ENCODE measurements around the gene PDPK1.
A peak's percentile ranks its signal among the peaks of the same experiment; 100 is the strongest.

PDPK1 gene

DNA sequence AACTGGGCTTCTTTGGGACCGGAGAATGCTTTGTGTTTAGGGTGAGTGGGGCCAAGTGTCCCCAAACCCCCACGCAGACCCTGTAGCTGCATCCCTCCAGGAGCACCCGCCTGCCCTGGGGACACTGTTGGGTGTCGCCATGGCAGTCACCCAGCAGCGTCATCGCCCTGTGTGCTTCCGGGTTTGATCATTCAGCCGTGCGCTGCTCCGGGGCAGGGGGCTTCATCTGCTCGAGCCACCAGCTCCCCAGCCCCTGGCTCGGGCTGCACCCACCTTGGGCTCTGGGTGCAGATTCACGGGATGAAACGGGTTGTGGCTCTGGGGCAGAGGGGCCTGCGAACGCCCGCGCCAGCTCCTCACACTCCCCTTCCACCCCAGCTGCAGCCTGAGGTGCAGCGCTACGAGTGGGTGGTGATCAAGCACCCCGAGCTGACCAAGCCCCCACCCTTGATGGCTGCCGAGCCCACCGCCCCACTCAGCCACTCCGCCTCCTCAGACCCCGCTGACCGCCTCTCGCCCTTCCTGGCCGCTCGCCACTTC is 37.9 kb upstream of the PDPK1 start:
- TF ChIP-seq, protein P1, sequence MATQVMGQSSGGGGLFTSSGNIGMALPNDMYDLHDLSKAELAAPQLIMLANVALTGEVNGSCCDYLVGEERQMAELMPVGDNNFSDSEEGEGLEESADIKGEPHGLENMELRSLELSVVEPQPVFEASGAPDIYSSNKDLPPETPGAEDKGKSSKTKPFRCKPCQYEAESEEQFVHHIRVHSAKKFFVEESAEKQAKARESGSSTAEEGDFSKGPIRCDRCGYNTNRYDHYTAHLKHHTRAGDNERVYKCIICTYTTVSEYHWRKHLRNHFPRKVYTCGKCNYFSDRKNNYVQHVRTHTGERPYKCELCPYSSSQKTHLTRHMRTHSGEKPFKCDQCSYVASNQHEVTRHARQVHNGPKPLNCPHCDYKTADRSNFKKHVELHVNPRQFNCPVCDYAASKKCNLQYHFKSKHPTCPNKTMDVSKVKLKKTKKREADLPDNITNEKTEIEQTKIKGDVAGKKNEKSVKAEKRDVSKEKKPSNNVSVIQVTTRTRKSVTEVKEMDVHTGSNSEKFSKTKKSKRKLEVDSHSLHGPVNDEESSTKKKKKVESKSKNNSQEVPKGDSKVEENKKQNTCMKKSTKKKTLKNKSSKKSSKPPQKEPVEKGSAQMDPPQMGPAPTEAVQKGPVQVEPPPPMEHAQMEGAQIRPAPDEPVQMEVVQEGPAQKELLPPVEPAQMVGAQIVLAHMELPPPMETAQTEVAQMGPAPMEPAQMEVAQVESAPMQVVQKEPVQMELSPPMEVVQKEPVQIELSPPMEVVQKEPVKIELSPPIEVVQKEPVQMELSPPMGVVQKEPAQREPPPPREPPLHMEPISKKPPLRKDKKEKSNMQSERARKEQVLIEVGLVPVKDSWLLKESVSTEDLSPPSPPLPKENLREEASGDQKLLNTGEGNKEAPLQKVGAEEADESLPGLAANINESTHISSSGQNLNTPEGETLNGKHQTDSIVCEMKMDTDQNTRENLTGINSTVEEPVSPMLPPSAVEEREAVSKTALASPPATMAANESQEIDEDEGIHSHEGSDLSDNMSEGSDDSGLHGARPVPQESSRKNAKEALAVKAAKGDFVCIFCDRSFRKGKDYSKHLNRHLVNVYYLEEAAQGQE (IDR thresholded peaks at IDR 0.05; ENCODE audit: low read depth), result no peak
- TF ChIP-seq ZBTB7A (IDR thresholded peaks at IDR 0.05; ENCODE audit: low read depth), result no peak
- no peak for TF ChIP-seq CEBPB (IDR thresholded peaks at IDR 0.05)
- TF ChIP-seq EP300 (IDR thresholded peaks at IDR 0.05; ENCODE audit: borderline replicate concordance), result no peak
- TF ChIP-seq RAD21 (IDR thresholded peaks at IDR 0.05; ENCODE audit: low read depth), result no peak
- TF ChIP-seq, protein P2, sequence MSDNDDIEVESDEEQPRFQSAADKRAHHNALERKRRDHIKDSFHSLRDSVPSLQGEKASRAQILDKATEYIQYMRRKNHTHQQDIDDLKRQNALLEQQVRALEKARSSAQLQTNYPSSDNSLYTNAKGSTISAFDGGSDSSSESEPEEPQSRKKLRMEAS (IDR thresholded peaks at IDR 0.05), result no peak
- no peak for TF ChIP-seq FOXM1 (IDR thresholded peaks at IDR 0.05; ENCODE audit: borderline replicate concordance, low read depth)
- TF ChIP-seq TEAD4 (IDR thresholded peaks at IDR 0.05), result no peak
- TF ChIP-seq EGR1 (IDR thresholded peaks at IDR 0.05), result no peak
- no peak for TF ChIP-seq CREB1 (IDR thresholded peaks at IDR 0.05; ENCODE audit: low read depth)
- no peak for TF ChIP-seq TCF12 (IDR thresholded peaks at IDR 0.05; ENCODE audit: low read depth)
- TF ChIP-seq TAF1 (IDR thresholded peaks at IDR 0.05; ENCODE audit: low read depth), result no peak
- TF ChIP-seq YY1 (IDR thresholded peaks at IDR 0.05; ENCODE audit: low read depth), result no peak
- TF ChIP-seq, protein P3, sequence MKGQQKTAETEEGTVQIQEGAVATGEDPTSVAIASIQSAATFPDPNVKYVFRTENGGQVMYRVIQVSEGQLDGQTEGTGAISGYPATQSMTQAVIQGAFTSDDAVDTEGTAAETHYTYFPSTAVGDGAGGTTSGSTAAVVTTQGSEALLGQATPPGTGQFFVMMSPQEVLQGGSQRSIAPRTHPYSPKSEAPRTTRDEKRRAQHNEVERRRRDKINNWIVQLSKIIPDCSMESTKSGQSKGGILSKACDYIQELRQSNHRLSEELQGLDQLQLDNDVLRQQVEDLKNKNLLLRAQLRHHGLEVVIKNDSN (IDR thresholded peaks at IDR 0.05), result no peak
- no peak for TF ChIP-seq NFIC (IDR thresholded peaks at IDR 0.05)

DNA sequence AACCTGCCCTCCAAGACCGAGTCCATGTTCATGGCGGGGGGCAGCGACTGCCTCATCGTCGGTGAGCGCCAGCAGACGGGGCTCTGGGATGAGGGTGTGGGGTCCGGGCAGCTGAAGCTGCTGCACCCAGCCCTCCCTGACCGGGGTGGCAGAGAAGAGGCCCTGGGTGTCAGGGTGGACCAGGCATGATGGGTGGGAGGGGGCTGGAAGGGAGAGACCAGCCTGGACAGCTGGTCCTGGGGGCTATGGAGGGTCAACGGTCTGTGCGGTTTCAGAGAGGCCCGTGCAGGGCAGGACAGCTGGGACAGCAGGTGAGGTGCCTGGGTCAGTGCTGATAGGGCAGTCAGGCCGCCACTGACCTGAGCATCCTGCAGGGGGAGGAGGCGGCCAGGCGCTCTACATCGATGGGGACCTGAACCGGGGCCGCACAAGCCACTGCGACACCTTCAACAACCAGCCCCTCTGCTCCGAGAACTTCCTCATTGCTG is 37.3 kb upstream of the PDPK1 start:
- TF ChIP-seq, protein P1 (IDR thresholded peaks at IDR 0.05; ENCODE audit: low read depth), result no peak
- TF ChIP-seq, protein P2 (IDR thresholded peaks at IDR 0.05), result no peak
- TF ChIP-seq, protein P3 (IDR thresholded peaks at IDR 0.05), result no peak
- TF ChIP-seq TCF12 (IDR thresholded peaks at IDR 0.05; ENCODE audit: low read depth), result no peak
- no peak for TF ChIP-seq EGR1 (IDR thresholded peaks at IDR 0.05)
- TF ChIP-seq RAD21 (IDR thresholded peaks at IDR 0.05; ENCODE audit: low read depth), result no peak
- no peak for TF ChIP-seq CREB1 (IDR thresholded peaks at IDR 0.05; ENCODE audit: low read depth)
- TF ChIP-seq YY1 (IDR thresholded peaks at IDR 0.05; ENCODE audit: low read depth), result no peak
- no peak for TF ChIP-seq EP300 (IDR thresholded peaks at IDR 0.05; ENCODE audit: borderline replicate concordance)
- no peak for TF ChIP-seq FOXM1 (IDR thresholded peaks at IDR 0.05; ENCODE audit: borderline replicate concordance, low read depth)
- TF ChIP-seq TAF1 (IDR thresholded peaks at IDR 0.05; ENCODE audit: low read depth), result no peak
- TF ChIP-seq CEBPB (IDR thresholded peaks at IDR 0.05), result no peak
- TF ChIP-seq ZBTB7A (IDR thresholded peaks at IDR 0.05; ENCODE audit: low read depth), result no peak

DNA sequence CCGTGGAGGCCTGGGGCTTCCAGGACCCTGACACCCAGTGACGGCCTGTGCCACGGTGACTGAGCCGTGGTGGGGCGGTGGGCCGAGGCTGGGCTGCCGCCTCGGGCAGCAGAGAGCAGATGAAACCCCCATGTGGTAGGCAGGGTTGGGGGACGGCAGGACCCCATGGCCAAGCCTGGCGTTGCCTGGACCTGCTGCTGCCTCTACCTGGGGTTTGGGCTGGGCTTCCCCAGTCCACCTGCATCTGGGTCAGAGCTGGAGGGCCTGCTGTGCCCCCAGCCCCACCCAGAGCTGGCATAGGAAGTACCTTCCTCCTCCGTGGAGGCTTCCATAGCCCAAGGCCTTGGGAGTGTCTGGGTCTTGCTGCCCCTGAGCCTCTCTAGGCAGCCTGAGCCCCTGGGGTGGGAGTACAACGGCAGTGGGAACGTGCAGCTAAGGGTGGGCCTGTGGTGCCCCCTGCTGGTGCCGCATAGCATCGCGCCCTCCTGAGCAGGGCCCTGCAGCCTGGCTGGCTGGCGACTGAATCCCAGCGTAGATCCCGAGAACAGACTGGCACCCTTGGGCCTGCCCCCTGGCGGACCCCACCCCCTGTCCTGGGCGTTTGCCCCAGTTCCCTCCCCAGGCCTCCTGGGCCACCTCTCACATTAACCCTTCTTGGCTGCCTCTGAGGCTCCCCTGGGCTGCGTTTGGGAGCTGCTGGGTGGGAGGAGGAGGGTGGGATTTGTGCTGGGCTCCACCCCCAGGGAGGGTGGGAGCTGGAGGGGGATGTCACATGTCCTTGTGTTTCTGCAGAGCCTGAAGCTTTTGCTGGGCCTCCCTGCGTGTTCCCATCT is 36.7 kb upstream of the PDPK1 start:
- TF ChIP-seq TCF12 (IDR thresholded peaks at IDR 0.05; ENCODE audit: low read depth) (no peak), FOXM1 (IDR thresholded peaks at IDR 0.05; ENCODE audit: borderline replicate concordance, low read depth) (no peak), TEAD4 (IDR thresholded peaks at IDR 0.05) (no peak), NFIC (IDR thresholded peaks at IDR 0.05) (no peak), CEBPB (IDR thresholded peaks at IDR 0.05) (no peak), EP300 (IDR thresholded peaks at IDR 0.05; ENCODE audit: borderline replicate concordance) (no peak), EGR1 (IDR thresholded peaks at IDR 0.05) (no peak), CREB1 (IDR thresholded peaks at IDR 0.05; ENCODE audit: low read depth) (no peak), TAF1 (IDR thresholded peaks at IDR 0.05; ENCODE audit: low read depth) (no peak), ZBTB7A (IDR thresholded peaks at IDR 0.05; ENCODE audit: low read depth) (peak; percentile 69; the same call in 1 of the 2 replicates), RAD21 (IDR thresholded peaks at IDR 0.05; ENCODE audit: low read depth) (peak; percentile 93), YY1 (IDR thresholded peaks at IDR 0.05; ENCODE audit: low read depth) (no peak)
- TF ChIP-seq, protein P3 (IDR thresholded peaks at IDR 0.05), result peak; percentile 69
- TF ChIP-seq, protein P1 (IDR thresholded peaks at IDR 0.05; ENCODE audit: low read depth), result no peak
- TF ChIP-seq, protein P2 (IDR thresholded peaks at IDR 0.05), result no peak; the same call in 1 of the 2 replicates
